PC-3 (cell line): ENCODE measurements around the gene PRODH.

ENCODE experiments used
- EZH2 ChIP-seq: fragments of 300-600 bp; sonication (generic); IDR thresholded peaks from one replicate; pipeline ENCODE4 v1.6.1; 2017; ENCODE audit warnings: antibody characterized with exemption, mild to moderate bottlenecking, low read length; ENCODE audit not compliant: unreplicated experiment
- EZH2phosphoT487 ChIP-seq: fragments of 300-600 bp; sonication (generic); IDR thresholded peaks from 2 replicates; pipeline ENCODE4 v1.6.1; 2018; ENCODE audit warnings: mild to moderate bottlenecking, antibody characterized with exemption, low read length, borderline replicate concordance
- TF ChIP-seq, protein P1 (sequence below): fragments of 300-600 bp; sonication (generic); conservative IDR thresholded peaks from 2 replicates; pipeline ENCODE4 v1.5.1; 2017; ENCODE audit warnings: antibody characterized with exemption, low read depth, mild to moderate bottlenecking, low read length

DNA sequence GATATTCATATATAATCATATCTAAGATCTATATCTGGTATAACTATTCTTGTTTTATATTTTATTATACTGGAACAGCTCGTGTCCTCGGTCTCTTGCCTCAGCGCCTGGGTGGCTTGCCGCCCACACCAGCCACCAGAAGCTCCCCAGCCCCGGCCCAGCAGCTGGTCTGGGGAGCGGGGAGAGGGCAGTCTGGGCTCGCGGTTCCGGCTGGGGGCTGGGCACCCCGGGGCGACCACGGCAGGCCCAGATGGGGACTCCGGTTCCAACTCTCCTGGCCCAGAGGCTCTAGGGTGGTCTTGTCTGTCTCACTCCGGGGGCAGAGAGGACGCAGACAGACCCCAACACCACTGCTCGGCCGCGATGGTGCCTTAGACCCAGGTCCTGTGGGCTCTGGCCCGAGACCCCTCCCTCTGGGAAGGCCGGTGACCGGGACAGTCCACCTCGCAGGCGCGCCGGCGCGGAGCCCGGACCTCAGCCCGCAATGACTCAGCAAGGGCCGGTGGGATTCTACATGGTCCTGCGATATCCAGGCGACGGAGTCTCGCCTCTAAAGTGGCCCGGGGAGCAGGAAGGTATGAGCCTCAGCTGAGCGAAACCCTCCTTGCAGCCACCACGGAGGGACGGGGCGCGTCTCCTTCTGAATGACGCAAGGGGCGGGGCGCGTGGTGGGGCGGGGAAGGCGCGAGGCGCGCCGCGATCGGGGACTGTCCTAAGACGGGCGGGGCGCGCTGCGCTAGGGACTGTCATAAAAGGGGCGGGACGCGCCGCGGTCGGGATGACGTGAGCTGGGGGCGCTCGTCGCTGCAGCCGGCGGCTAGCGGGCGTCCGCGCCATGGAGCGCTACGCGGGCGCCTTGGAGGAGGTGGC, 30.3 kb downstream of the PRODH start, which contains the start of gene DGCR6:
- TF ChIP-seq, protein P1, sequence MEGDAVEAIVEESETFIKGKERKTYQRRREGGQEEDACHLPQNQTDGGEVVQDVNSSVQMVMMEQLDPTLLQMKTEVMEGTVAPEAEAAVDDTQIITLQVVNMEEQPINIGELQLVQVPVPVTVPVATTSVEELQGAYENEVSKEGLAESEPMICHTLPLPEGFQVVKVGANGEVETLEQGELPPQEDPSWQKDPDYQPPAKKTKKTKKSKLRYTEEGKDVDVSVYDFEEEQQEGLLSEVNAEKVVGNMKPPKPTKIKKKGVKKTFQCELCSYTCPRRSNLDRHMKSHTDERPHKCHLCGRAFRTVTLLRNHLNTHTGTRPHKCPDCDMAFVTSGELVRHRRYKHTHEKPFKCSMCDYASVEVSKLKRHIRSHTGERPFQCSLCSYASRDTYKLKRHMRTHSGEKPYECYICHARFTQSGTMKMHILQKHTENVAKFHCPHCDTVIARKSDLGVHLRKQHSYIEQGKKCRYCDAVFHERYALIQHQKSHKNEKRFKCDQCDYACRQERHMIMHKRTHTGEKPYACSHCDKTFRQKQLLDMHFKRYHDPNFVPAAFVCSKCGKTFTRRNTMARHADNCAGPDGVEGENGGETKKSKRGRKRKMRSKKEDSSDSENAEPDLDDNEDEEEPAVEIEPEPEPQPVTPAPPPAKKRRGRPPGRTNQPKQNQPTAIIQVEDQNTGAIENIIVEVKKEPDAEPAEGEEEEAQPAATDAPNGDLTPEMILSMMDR = no peak
- TF ChIP-seq EZH2phosphoT487 (no peak), EZH2 (no peak)
